Retina (tissue), 1 donor: ENCODE measurements around the gene E2F8.

Source experiments
- DNase-seq: peaks from one replicate; pipeline ENCODE4 v3.0.0-alpha.2; 2016

The E2F8 gene

GRCh38 chr11:19218216-19218615 is 22.5 kb downstream of the E2F8 start:
- DNase-seq = peak; percentile 21

DNA sequence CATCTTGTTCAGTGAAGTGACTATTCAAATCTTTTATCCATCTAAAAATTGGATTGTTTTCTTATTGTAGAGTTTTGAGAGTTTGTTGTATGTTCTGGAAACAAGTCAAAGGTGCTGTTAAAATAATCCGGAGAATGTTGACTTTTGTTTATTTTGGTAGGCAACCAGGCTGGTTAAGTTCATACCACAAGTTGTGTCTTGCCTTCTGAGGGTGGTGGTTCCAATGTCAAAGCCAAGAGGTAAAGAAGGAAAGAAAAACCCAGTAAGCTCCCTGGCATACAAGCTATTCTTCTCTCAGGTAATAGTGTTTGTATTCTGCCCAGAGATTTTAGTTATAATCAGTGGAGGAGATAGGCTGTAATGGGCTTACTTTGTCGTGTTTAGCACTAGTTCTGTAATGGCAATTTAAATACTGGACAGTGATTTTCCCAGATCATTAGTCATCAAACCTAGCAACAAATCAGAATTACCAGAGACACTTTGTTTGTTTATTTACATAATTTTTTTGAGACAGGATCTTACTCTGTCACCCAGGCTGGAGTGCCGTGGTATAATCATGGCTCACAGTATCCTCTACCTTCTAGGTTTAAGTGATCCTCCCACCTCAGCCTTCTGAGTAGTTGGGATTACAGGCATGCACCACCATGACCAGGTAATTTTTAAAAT is 23.9 kb downstream of the E2F8 start:
- no peak for DNase-seq

- DNase-seq = no peak
These were observed 24.7 kb downstream of the E2F8 start for GRCh38 chr11:19216021-19216420.

DNA sequence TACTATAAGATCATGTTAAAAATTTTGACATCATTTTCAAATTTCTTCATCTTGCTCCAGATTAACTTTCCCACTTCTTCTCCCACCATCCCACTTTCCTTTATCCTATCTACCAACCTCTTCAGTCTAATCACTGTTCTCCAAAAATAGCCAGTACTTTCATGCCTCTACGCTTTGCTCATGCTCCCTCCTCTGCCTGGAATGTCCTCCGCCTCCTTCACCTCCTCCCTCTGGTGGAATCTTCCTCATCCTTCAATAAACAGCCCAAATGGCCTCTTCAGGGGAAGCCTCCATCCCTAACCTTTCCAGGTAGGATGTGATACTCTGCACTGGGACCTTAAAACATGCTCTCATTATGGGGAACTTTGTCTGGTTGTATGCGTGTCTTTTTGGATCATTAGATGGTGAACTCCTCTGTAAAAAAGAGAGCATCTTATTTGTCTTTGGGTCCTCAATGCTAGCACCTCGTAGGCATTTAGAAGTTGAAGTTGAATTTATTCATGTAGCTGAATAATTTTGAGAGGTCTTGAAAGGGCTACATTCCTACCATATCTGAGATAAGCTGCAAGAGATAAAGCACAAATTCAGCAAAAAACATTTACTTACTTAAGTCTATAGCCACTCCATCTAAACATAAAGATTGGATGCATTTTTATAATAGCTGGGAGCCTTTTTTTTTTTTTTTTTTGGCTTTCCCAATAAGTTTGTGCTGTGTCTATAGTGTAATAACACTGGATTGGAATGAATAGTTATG is 31.0 kb downstream of the E2F8 start:
- no peak for DNase-seq

GRCh38 chr11:19208959-19209546 is 31.7 kb downstream of the E2F8 start:
- no peak for DNase-seq

DNA sequence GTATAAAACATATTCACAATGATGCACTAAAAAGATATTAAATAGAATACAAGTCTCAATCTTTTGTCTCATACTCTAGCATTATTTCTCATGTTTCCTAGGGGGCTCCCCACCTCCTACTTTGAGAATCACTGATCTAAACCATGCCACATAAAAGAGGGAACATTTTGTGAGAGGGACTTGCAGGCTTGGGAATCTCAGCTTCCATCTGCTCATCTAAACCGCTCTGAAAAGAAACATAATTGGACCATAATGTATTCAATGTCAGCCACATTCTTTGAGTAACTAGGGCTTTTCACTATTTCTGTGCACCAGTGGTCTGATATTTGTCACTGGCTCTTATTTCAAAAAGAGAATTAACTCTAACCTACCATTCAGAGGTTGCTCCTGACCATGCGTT is 32.6 kb downstream of the E2F8 start:
- DNase-seq = no peak

DNA sequence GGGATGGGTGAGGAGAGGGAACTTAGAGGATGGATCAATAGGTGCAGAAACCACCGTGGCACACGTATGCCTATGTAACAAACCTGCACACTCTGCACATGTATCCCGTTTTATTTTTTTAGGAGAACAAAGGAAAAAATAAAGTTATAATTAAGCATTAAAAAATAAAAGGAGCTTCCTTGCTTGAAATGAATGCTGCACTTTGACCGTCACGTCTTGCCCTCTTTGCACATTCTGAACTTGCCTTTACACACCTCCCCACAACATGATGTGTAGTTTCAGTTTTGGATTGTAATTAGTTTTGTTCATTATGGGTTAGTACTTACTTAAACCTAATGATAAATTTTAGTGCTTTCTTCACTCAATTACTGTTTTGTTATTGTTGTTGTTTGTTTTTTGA is 35.9 kb downstream of the E2F8 start:
- DNase-seq = no peak

DNA sequence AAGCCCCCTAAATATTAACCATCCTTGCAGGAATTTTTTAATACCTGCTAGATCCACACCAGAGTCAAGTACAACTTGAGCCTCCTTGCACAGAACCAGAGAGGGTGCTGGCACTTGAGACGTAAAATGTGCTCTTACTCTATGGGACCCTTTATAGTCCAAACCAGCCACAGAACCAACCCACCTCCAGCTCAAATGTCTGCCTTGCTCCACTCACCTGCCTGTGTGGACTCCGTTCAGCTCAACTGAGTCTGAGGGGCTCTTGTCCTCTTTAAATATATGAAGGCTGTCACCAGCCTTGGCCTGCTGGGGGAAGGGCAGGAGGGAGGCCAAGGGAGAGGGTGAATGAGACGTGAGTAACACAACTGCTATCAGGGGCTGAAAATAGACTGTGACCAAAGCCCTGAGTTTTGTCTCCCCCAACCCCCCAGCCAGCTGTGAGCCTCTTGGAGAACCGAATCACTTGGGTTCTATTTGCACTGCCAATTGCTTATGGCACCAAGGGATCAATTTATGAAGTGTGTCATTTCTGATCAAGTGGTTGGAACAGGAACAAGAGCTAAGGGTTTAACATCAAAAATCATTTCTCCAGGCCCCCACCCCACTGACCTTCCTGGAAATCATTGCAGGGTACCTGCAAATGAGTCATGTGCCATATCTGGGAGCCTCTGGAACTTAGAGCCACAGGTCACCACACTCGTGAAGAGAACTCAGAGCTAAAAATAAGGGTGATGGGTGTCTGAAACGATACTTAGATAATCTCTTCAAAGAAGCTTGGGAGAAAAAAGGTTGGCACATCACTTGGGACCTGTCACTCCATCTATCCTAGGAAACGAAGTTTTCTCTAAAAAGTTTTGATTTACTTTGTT is 38.8 kb downstream of the E2F8 start, which contains the start of gene CSRP3:
Gene CSRP3 (minus strand): TSS at position 247 of the 869 bp plus-strand sequence. CDS start 9,535 bp downstream, outside the sequence.
- no peak for DNase-seq

GRCh38 chr11:19200410-19201201 is 40.1 kb downstream of the E2F8 start:
- no peak for DNase-seq

DNA sequence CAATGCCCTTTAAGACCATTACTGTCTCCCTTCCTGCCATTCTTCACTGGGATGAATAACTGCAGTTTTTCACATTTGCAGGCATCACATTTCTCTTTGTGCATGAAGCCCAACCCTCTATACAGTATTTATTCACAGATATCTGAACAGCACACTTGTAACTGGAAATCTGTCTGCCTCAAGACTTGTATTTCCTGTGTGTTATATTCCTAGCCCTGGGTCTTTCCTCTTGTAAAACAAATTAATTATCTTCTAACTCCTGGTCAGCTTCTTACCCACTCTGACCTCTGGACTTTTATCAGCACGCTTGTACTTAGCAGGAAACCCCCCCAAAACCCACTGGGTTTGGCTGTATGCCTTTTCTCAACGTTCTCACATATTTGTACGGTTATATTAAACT is 41.0 kb downstream of the E2F8 start:
- DNase-seq = no peak

DNA sequence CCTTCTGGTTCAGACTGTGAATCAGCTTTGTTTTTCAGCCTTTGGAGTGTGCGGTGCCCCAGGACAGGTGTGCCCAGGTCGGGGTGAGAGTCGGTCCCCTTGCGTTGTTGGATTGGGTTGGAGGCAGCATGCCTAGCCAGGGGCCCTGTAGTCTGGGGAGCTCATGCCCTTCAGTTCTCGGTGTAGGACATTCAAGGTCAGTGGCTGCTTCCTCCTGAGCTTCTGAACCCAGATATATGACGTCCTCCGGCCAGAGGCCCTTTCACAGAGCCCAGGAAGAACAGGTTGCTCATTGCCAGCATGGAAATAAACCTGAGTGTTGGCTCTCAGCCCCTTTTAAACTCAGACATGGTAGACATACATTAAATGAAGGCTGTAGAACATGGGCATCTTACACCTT is 41.7 kb downstream of the E2F8 start:
- no peak for DNase-seq

DNA sequence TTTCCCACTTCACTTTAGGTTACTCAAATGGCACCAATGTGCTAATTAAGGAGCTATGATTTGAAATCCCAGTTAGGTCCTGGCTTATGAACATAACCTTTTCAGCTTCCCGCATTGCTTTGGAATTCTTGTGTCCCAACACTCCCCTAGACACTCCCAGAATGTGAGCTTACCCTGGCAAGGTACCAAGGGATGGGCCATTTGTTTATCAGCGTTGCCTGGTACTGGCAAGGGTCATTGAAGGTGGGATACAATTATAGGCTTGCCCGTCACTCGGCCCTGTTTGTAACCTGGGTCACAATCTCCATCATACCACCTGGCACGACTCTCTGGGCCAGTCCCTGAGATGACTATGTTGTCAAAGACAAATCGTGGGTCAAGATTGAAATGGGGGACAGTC is 44.3 kb downstream of the E2F8 start:
- DNase-seq = no peak

GRCh38 chr11:19194620-19195308 is 46.0 kb downstream of the E2F8 start:
- no peak for DNase-seq

GRCh38 chr11:19193916-19194315 is 46.8 kb downstream of the E2F8 start:
- DNase-seq = no peak

DNA sequence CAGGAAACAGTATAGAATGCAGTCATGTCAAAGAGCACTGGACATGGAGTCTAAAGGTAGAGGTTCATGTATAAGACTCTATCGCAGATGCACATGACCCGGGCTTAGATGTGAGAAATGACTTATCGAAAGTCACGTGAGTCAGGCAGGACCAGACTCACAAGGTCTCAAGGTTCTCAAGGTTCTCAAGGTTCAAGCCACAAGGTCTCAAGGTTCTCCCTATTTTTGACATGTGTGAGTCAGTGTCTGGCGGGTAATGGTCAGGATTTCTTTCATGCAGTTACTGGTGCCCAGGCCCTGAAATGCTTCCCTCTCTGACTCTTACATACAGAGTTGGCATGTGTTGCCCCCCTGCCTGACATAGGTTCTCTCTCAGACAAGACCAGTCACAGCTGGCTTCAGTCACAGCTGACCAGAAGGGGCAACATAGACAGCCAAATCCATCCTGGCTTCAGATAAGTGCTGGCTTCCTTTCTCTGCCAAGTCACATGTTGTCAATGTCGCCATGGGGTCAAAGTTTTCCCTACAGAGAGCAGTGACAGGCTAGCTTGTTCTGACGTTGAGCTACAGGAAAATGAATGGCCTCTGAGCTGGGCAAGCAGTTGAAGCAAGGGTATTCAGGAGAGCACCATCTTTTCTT is 49.1 kb downstream of the E2F8 start:
- no peak for DNase-seq

- peak; percentile 77 for DNase-seq
These were observed 52.9 kb downstream of the E2F8 start for GRCh38 chr11:19187833-19188258.

GRCh38 chr11:19187114-19187832 is 53.5 kb downstream of the E2F8 start:
- DNase-seq = peak; percentile 74

- no peak for DNase-seq
These were observed 55.2 kb downstream of the E2F8 start for GRCh38 chr11:19185516-19186052.

DNA sequence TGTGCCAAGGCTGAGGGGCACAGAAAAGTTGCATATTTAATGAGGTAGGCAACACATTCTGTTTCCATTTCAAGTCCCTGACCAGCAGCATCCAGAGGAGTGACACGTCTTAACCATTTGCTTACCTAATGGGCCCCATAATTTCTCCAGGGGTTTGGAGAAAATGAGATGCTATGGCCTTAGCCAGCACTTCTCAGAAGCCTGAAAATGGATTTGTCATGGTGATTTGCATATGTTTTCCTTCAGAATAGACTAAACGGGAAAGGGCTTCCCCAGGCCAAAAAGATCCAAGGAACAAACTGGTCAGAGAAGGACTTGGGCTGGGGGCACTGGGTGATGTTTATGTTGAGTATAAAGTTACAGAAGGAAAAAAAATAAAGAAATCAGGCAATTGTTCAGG is 55.7 kb downstream of the E2F8 start:
- no peak for DNase-seq

DNA sequence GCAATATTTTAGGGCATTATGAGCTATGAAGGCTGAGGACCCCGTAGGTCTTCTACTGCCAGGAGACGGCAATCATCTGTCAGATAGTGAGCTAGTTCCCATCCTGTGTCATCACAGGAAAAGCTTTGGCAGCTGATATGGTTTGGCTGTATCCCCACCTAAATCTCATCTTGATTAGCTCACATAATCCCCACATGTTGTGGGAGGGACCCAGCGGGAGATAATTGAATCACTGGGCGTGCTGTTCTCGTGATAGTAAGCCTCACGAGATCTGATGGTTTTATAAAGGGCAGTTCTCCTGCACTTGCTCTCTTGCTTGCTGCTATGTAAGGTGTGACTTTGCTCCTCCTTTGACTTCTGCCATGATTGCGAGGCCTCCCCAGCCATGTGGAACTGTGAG is 57.1 kb downstream of the E2F8 start:
- DNase-seq = no peak
